PFSK-1 (cell line): Measurements from ENCODE around the gene CTXN3.

Experiments used
- FOXP2 ChIP-seq: optimal IDR thresholded peaks from 2 replicates; pipeline ENCODE3; 2011; ENCODE audit warnings: borderline replicate concordance, control low read depth, inconsistent platforms; ENCODE audit not compliant: insufficient read depth; ENCODE audit errors: extremely low read length, extremely low read depth
- POLR2AphosphoS5 ChIP-seq: IDR thresholded peaks from 2 replicates; pipeline ENCODE4 v1.6.1; 2012; ENCODE audit warnings: low read depth, mild to moderate bottlenecking, control low read depth, low read length, moderate library complexity
- REST ChIP-seq, 2 experiments: IDR thresholded peaks; 2 replicates each; pipeline versions ENCODE4 v1.6.1 to v1.8.0; 2011 to 2012; ENCODE audit warnings: low read depth in 2 of 2, low read length in 2 of 2, control low read depth in 1 of 2, inconsistent platforms in 1 of 2, mild to moderate bottlenecking in 1 of 2, moderate library complexity in 1 of 2; ENCODE audit not compliant: insufficient read depth in 1 of 2
- SIN3A ChIP-seq: IDR thresholded peaks from 2 replicates; pipeline ENCODE4 v1.6.1; 2012; ENCODE audit warnings: mild to moderate bottlenecking, low read length, moderate library complexity, borderline replicate concordance; ENCODE audit not compliant: insufficient read depth
- TAF1 ChIP-seq: IDR thresholded peaks from 2 replicates; pipeline ENCODE4 v1.6.1; 2012; ENCODE audit warnings: low read length, control low read depth, borderline replicate concordance; ENCODE audit not compliant: insufficient read depth

CTXN3 gene

GRCh38 chr5:127612441-127613141, 36.3 kb upstream of the CTXN3 start:
- TF ChIP-seq TAF1 (no peak), POLR2AphosphoS5 (no peak), REST (IDR thresholded peaks at IDR 0.05; ENCODE audit: insufficient read depth in 1 of 2, low read depth in 2 of 2, low read length in 2 of 2) (no peak), FOXP2 (no peak), SIN3A (no peak)

- TF ChIP-seq REST (IDR thresholded peaks at IDR 0.05; ENCODE audit: insufficient read depth in 1 of 2, low read depth in 2 of 2, low read length in 2 of 2) = no peak
- no peak for TF ChIP-seq SIN3A
- TF ChIP-seq POLR2AphosphoS5 = no peak
- no peak for TF ChIP-seq TAF1
- TF ChIP-seq FOXP2 = no peak
Measured at GRCh38 chr5:127615916-127616315, 33.0 kb upstream of the CTXN3 start.

GRCh38 chr5:127619908-127620479, 28.9 kb upstream of the CTXN3 start:
- TF ChIP-seq REST (IDR thresholded peaks at IDR 0.05; ENCODE audit: insufficient read depth in 1 of 2, low read depth in 2 of 2, low read length in 2 of 2) (no peak), TAF1 (no peak), POLR2AphosphoS5 (no peak), FOXP2 (no peak), SIN3A (no peak)

GRCh38 chr5:127621601-127622325, 27.1 kb upstream of the CTXN3 start:
- no peak for TF ChIP-seq POLR2AphosphoS5
- TF ChIP-seq SIN3A = no peak
- no peak for TF ChIP-seq TAF1
- TF ChIP-seq FOXP2 = no peak
- no peak for TF ChIP-seq REST (IDR thresholded peaks at IDR 0.05; ENCODE audit: insufficient read depth in 1 of 2, low read depth in 2 of 2, low read length in 2 of 2)
